CD4-positive, alpha-beta T cell treated with Interleukin-12 subunit alpha and Interleukin-12 subunit beta, for 1 hour (primary cell): ENCODE results near the gene DTX3.
"Not testable (repeated sequence)": the region's sequence is repeated elsewhere in the genome, so short reads cannot be mapped to it uniquely, and the experiment has no call there.

Experiments used
- DNase-seq: peaks from one replicate; pipeline ENCODE4 v3.0.0-alpha.2; 2020

Gene DTX3

DNA sequence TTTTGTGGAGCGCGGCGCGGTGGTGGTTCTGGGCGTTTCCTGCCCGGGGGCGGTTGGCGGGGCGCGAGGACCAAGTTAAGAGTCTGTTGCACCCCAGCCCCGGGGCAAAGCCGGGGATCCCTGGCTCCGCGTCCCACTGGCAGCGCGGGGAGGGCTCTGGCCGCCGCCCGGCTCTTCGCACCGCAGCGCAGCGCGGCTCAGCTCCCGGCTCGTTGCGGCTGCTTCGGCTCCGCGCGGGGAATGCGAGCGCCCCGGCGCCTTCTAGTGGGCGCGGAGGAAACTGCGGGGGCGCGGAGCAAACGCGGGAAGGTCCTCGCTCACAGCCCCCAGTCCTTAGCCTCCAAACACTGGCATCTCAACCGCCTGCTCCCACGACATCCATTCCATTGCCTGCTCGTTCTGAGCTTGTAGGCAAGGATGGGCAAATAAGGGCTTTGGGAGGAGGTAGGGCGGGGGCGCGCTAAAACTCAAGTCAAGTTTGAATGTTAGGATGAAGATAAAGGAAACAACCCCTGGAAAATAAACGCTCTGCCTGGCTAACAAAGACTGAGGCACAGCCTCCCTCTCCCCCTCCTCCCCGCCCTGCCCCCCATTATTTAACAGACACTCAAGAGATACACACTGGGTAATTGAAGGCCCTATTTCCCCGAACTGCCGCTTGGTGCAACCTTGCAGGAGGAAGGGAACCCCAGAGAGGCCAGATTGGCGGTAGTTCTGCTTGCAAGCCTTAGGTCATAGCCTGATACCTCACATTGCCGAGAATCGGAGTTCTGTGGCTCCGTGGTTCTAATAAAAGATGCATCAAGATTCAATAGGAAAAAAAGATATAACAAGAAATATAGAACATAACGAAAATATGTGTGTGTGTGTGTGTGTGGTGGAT, 28.6 kb downstream of the DTX3 start, which contains the start of gene B4GALNT1:
TSS of gene B4GALNT1 (minus strand) at position 244 of the 883 bp plus-strand sequence. CDS start 1,069 bp downstream, outside the sequence.
- DNase-seq: peak; percentile 71

DNA sequence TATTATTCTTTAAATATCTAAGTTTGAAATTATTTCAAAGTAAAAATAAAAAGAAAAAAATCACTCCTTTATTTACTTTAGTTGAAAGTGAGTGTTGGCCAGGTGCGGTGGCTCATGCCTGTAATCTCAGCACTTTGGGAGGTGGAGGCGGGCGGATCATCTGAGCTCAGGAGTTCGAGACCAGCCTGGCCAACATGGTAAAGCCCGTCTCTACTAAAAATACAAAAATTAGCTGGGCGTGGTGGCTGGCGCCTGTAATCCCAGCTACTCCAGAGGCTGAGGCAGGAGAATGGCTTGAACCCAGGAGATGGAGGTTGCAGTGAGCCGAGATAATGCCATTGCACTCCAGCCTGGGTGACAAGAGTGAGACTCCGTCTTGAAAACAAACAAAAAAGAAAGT, 32.1 kb downstream of the DTX3 start:
- DNase-seq: not testable (repeated sequence)

DNA sequence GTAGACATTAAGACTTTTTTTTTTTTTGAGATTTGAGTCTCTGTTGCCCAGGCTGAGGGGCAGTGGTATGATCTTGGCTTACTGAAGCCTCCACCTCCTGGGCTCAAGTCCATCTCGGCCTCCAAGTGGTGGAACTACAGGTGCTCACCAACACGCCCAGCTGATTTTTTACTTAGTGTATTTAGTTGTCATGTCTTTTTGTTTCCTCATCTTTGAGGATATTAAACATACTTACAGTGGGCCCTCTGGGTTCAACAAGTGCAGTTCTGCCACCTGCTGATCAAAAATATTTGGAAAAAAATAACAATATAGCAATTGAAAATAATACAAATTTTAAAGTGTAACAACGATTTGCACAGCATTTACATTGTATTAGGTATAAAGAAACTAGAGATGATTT, 32.7 kb downstream of the DTX3 start:
- no peak for DNase-seq

DNA sequence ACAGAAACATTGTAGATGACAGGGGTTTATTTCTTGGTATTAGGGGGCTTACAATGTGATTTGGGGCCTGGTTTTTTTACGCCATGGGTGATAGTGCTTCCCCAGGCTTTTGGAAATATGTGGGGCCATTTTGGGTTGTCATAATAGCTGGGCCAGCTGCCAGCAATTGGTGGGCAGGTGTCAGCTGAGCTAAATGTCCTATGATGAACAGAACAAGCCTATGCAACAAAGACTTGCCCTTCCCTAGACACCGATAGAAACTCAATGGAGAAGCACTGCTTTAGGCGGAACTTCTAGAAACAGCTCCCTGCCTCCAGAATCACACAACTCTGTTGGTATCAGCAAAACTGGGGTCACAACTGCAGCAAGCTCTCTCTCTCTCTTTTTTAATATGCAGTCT, 33.5 kb downstream of the DTX3 start:
- no peak for DNase-seq

DNA sequence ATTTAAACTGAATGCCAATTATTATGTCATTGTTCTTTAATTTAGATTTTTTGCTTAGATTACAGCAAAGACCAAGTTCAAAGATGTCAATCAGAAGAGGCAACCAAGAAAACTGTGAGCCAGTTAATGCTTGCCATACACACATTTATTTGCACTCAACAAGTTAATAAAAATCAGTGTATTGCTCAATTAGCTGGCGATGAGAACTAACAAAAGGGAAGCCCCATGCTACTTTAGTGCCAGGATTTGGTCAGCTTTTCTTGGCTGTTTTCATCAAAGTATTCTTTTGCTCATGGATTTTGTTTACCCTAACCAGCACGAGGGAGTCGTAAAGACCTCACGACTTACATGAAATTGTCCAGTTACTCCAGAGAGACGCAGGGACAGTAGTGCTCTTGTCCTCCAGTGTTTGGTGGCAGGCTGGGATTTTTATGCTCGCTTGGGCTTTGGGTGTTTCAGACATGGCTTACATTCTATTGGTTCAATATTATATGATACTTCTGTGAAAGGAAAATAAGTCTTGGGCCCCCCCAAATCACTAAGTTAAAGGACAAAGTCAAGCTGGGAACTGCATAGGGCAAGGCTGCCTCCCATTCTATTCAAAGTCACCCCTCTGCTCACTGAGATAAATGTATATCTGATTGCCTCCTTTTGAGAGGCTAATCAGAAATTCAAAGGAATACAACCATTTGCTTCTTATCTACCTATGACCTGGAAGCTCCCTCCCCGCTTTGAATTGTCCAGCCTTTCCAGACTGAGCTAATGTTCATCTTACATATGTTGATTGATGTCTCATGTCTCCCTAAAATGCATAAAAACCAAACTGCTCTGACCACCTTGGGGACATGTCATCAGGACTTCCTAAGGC, 35.8 kb downstream of the DTX3 start:
- DNase-seq: no peak

DNA sequence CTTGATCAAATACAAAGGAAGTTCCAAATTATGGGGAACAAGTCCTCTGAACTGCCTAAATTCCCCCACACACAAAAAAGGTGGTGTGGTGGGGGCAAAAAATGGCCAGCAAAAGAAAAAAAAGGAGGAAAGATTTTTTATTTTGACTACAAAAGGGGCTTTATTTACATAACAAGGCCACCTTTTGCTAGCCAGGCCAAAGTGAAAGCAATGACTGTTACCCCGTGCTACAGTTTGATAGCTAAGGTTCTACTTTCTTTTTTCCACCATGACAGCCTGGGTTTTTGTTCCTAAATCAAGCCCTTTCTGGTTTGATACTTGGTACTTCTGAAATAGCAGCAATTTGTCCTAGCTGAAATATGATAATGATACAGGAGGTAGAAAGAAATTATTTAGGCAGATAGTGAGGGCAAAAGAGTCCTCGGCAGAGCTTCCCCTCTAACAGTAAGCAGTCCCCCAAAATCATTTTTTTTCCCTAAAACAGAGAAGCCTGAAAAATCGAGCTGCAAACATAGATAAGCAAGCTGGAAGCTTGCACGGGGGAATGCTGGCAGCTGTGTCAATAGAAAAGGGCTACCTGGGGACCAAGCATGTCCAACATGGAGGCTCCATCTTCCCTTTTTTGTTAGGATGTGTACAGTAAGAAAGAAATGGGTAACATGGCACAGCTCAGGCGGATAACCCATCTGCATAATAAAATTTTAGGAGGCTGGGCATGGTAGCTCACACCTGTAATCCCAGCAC, 37.2 kb downstream of the DTX3 start:
- no peak for DNase-seq

DNA sequence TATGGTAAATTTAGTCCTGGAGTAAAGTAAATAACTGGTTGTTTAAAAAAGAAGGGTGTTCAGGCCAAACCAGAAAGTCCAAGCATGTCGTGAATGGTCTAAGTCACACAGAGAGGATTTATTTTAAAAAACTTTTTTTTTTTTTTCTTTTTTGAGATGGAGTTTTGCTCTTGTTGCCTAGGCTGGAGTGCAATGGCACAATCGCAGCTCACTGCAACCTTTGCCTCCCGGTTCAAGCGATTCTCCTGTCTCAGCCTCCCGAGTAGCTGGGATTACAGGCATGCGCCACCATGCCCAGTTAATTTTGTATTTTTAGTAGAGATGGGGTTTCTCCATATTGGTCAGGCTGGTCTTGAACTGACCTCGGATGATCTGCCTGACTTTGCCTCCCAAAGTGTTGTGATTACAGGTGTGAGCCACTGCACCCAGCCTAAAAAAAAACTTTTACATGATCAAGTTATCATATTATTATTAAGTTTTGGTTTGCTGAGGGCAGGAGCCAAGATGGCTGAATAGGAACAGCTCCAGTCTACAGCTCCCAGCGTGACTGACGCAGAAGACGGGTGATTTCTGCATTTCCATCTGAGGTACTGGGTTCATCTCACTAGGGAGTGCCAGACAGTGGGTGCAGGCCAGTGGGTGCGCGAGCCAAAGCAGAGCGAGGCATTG, 41.5 kb downstream of the DTX3 start:
- DNase-seq: not testable (repeated sequence)

DNA sequence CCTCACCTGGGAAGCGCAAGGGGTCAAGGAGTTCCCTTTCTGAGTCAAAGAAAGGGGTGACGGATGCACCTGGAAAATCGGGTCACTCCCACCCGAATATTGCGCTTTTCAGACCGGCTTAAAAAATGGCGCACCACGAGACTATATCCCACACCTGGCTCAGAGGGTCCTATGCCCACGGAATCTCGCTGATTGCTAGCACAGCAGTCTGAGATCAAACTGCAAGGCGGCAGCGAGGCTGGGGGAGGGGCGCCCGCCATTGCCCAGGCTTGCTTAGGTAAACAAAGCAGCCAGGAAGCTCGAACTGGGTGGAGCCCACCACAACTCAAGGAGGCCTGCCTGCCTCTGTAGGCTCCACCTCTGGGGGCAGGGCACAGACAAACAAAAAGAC, 42.0 kb downstream of the DTX3 start:
- not testable (repeated sequence) for DNase-seq

DNA sequence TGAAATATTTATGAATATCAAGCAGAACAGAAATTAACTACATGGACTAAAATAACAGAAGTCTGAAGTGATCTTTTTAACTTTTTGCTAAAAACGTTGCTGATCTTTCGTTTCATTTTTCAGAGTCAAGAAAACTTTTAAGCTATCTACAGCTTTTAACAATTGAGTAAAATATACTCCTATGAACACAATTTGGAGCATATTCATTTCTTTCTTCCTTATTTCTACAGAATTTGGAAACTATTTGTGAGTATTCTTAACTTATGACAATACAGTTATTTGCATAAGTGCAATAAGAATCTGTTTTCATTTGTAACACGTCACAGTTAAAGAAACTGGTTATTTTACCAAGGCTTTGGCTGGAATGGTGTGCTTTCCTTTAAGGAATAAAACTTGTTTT, 49.4 kb downstream of the DTX3 start:
- no peak for DNase-seq

DNA sequence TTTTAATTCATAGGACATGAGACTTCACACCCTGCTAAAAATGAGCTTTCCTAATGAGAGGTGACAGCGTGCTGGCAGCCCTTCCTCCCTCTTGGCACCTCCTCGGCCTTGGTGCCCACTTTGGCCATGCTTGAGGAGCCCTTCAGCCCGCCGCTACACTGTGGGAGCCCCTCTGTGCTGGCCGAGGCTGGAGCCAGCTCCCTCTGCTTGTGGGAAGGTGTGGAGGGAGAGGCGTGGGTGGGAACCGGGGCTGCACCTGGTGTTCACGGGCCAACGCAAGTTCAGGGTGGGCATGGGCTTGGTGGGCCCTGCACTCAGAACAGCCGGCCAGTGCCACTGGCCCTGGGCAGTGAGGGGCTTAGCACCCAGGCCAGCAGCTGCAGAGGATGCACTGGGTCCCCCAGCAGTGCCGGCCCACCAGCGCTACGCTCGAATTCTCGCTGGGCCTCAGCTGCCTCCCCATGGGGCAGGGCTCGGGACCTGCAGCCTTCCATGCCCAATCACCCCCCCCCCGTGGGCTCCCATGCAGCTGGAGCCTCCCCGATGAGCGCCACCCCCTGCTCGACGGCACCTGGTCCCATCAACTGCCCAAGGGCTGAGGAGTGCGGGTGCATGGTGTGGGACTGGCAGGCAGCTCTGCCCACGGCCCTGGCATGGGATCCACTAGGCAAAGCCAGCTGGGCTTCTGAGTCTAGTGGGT, 51.1 kb downstream of the DTX3 start:
- DNase-seq: no peak

DNA sequence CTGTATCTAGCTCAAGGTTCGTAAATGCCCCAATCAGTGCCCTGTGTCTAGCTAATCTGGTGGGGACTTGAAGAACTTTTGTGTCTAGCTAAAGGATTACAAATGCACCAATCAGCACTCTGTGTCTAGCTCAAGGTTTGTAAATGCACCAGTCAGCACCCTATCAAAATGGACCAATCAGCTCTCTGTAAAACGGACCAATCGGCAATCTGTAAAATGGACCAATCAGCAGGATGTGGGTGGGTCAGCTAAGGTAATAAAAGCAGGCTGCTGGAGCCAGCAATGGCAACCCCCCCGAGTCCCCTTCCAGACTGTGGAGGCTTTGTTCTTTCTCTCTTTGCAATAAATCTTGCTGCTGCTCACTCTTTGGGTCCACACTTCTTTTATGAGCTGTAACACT, 51.8 kb downstream of the DTX3 start:
- not testable (repeated sequence) for DNase-seq

DNA sequence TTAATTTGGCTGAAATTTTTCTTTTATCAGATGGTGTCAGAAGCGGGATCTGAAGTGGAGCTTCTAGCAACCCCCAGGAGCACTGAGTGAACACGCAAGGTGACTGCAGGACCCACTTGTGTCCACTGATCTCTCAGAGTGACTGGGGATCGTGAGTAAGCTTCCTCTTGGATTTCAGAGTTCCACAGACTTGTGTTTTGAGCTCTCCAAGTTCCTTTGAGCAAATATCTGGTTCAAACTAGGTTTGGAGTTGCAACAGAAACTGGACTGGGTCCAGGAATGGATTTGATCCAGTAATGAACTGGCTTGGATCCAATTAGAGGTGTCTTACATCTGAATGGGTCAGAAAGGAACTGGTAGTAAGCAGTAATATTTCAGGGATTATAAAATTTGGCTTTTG, 53.1 kb downstream of the DTX3 start:
- DNase-seq: no peak

DNA sequence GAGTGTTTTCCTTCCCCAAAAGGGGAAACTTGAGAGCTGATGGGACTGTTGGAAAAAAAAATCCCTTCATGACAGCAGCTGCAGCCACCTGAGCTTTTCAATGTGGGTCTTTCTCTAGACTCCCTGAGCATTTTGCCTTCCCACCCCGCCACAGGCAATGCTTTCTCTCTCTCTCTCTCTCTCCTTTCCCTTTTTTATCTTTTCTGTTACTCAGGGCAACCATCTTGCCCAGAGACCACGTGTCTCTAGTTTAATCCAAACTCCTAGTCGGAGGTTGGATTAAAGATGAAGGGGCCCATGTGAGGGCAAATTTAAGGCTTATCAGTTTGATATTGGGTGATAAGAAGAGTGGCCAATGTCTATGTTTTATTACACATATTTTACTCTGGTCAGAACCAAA, 54.3 kb downstream of the DTX3 start:
- DNase-seq: no peak
